CD14-positive monocyte (primary cell): ENCODE data around the gene TNIK. TPM values are rescaled to one million over a fixed set of nuclear protein-coding genes. Genes with fewer than 3 reads are reported as not detected.

ENCODE experiments used
- DNase-seq, 3 donors: peaks; one replicate each; pipeline ENCODE4 v3.0.0-alpha.2; 2011 to 2022
- H2AFZ ChIP-seq: 2 replicates; pipeline ENCODE4 v1.6.0; 2012; ENCODE audit warnings: mild to moderate bottlenecking, low read depth, low read length, inconsistent platforms; ENCODE audit not compliant: insufficient read depth, poor library complexity, severe bottlenecking
- H3K27ac ChIP-seq, 2 donors: 1 replicate in 1 of 2; 2 replicates in 1 of 2; pipeline ENCODE4 v1.5.1; 2012 to 2013; ENCODE audit warnings: low read length in 2 of 2, control low read depth in 1 of 2, inconsistent platforms in 1 of 2, low read depth in 1 of 2, mild to moderate bottlenecking in 1 of 2
- H3K27me3 ChIP-seq, 2 donors: one replicate each; pipeline versions ENCODE4 v1.6.0 to v1.6.1; 2011 to 2013; ENCODE audit warnings: low read length in 2 of 2; ENCODE audit not compliant: control insufficient read depth in 2 of 2, insufficient read depth in 2 of 2
- H3K36me3 ChIP-seq, 2 donors: replicated peaks in 1 of 2; 1 replicate in 1 of 2; 2 replicates in 1 of 2; pipeline versions ENCODE4 v1.5.1 to v1.6.1; 2012 to 2013; ENCODE audit warnings: low read length in 2 of 2, control low read depth in 1 of 2, inconsistent platforms in 1 of 2, mild to moderate bottlenecking in 1 of 2; ENCODE audit not compliant: insufficient read depth in 2 of 2, control insufficient read depth in 1 of 2
- H3K4me1 ChIP-seq, 2 donors: 1 replicate in 1 of 2; 2 replicates in 1 of 2; pipeline versions ENCODE4 v1.5.1 to v1.6.1; 2012 to 2013; ENCODE audit warnings: low read length in 2 of 2, control low read depth in 1 of 2, inconsistent platforms in 1 of 2, mild to moderate bottlenecking in 1 of 2, moderate library complexity in 1 of 2; ENCODE audit not compliant: insufficient read depth in 2 of 2, control insufficient read depth in 1 of 2
- H3K4me2 ChIP-seq: replicated peaks from 2 replicates; pipeline ENCODE3; 2012; ENCODE audit warnings: low read length, moderate library complexity, mild to moderate bottlenecking; ENCODE audit not compliant: poor library complexity, severe bottlenecking; ENCODE audit errors: extremely low read depth
- H3K4me3 ChIP-seq, 3 experiments: fragments of 200-600 bp in 1 of 3; sonication (generic) in 1 of 3; replicated peaks in 1 of 3; 1 replicate in 2 of 3; 2 replicates in 1 of 3; pipeline ENCODE4 v1.5.1; 2011 to 2013; ENCODE audit warnings: low read length in 3 of 3, mild to moderate bottlenecking in 3 of 3, control low read depth in 2 of 3, low read depth in 2 of 3, inconsistent platforms in 1 of 3, moderate library complexity in 1 of 3
- H3K79me2 ChIP-seq: 2 replicates; pipeline ENCODE4 v1.6.0; 2012; ENCODE audit warnings: mild to moderate bottlenecking, control low read depth, inconsistent platforms, low read length, moderate library complexity; ENCODE audit not compliant: insufficient read depth
- H3K9ac ChIP-seq: 2 replicates; pipeline ENCODE4 v1.6.0; 2017; ENCODE audit warnings: low read length, mild to moderate bottlenecking; ENCODE audit not compliant: insufficient read depth, poor library complexity, severe bottlenecking
- H3K9me3 ChIP-seq, 2 donors: replicated peaks in 1 of 2; 1 replicate in 1 of 2; 2 replicates in 1 of 2; pipeline versions ENCODE4 v1.5.1 to v1.6.1; 2012 to 2013; ENCODE audit warnings: low read length in 2 of 2, control low read depth in 1 of 2; ENCODE audit not compliant: control insufficient read depth in 1 of 2, insufficient read depth in 1 of 2
- H4K20me1 ChIP-seq: 2 replicates; pipeline ENCODE4 v1.6.0; 2012; ENCODE audit warnings: mild to moderate bottlenecking, low read length, control low read depth, moderate library complexity; ENCODE audit not compliant: insufficient read depth
- H3K27ac Mint-ChIP-seq, 7 donors: one replicate each; pipeline ENCODE4 v1.8.0; 2020; ENCODE audit warnings: mild to moderate bottlenecking in 7 of 7, mixed read lengths in 7 of 7, moderate library complexity in 6 of 7, inconsistent platforms in 2 of 7
- H3K27me3 Mint-ChIP-seq, 3 donors: one replicate each; pipeline ENCODE4 v1.8.0; 2021 to 2022; ENCODE audit warnings: low read depth in 3 of 3, mild to moderate bottlenecking in 3 of 3, mixed read lengths in 3 of 3, moderate library complexity in 3 of 3, inconsistent platforms in 1 of 3
- H3K36me3 Mint-ChIP-seq, 2 donors: one replicate each; pipeline ENCODE4 v1.8.0; 2020; ENCODE audit warnings: mixed read lengths in 2 of 2, inconsistent platforms in 1 of 2, mild to moderate bottlenecking in 1 of 2
- H3K4me1 Mint-ChIP-seq: one replicate; pipeline ENCODE4 v1.8.0; 2020; ENCODE audit warnings: mild to moderate bottlenecking, mixed read lengths
- H3K4me3 Mint-ChIP-seq, 2 donors: one replicate each; pipeline ENCODE4 v1.8.0; 2020; ENCODE audit warnings: mild to moderate bottlenecking in 2 of 2, mixed read lengths in 2 of 2, moderate library complexity in 1 of 2
- H3K9me3 Mint-ChIP-seq, 7 donors: one replicate each; pipeline ENCODE4 v1.8.0; 2020 to 2022; ENCODE audit warnings: mixed read lengths in 7 of 7, mild to moderate bottlenecking in 6 of 7, moderate library complexity in 6 of 7, inconsistent platforms in 2 of 7
- WGBS: methylation state at CpG from one replicate; pipeline ENCODE4 v1.1.5; 2013; ENCODE audit warnings: missing lambda C conversion rate; ENCODE audit not compliant: insufficient coverage; 5-methylcytosine and 5-hydroxymethylcytosine counted together
- intact Hi-C, 2 donors: fragments of 100-400 bp; cut with micrococcal nuclease; formaldehyde crosslinking; loops; one replicate each; pipeline versions ENCODE4 v1.15.0 to v1.15.1; 2023
- polyA plus RNA-seq, 3 donors: library from polyadenylated mRNA; depleted of rRNA in 1 of 3; unstranded in 2 of 3; stranded (reverse) in 1 of 3; fragments of 300-500 nt in 2 of 3; fragments of >200 nt in 1 of 3; fragmentation: Illumina TruSeq in 2 of 3; gene quantifications; 1 replicate in 2 of 3; 2 replicates in 1 of 3; pipeline ENCODE4 v1.2.3, GENCODE V29; 2012 to 2021
- TF ChIP-seq, protein P1 (sequence below): fragments of 200-600 bp; IDR thresholded peaks from one replicate; pipeline ENCODE4 v1.8.0; 2022; ENCODE audit warnings: antibody characterized with exemption, mild to moderate bottlenecking

The TNIK gene
- polyA plus RNA-seq, 3 donors: 0.36 to 1.8 (median 0.75) TPM

DNA sequence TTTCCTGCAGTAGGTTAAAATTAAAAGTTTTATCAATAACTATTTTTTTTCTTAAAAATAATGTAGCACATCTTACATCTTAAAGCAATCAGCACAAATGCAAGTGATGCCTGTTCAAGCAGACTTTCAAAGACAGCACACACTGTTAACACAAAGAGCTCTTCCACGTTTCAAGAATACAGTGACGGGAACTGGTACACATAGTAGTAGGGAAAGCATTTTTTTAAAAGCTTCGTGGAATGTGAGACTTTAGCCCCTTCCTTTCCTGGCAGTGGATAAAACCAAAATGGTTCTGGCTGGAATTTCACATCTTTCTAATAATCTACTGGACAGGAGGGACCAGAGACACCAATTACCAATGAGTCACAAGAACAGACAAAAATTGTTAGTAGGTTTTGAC, 400.2 kb downstream of the TNIK start:
- Histone ChIP-seq H3K9ac (no peak overlapping the region), H3K36me3 (no peaks in the 10 kb centered on the region), H3K27ac (no peak overlapping the region), H3K27me3 (no peaks in the 10 kb centered on the region), H3K4me2 (no peak overlapping the region), H3K79me2 (no peaks in the 10 kb centered on the region), H2AFZ (no peak overlapping the region), H4K20me1 (no peaks in the 10 kb centered on the region), H3K9me3 (no peaks in the 10 kb centered on the region), H3K4me1 (no peaks in the 10 kb centered on the region), H3K4me3 (no peak overlapping the region)
- intact Hi-C loops: no loop called here
- Mint-ChIP-seq H3K36me3 (no peaks in the 10 kb centered on the region), H3K27ac (no peak overlapping the region), H3K27me3 (no peaks in the 10 kb centered on the region), H3K9me3 (peaks cover 0 to 8% (median 0%) of the 10 kb centered on the region in 7 donors), H3K4me3 (no peak overlapping the region), H3K4me1 (no peaks in the 10 kb centered on the region)
- no peak for DNase-seq
- no CpG with 5 or more reads among the region's 3 CpGs for WGBS
- TF ChIP-seq, protein P1, sequence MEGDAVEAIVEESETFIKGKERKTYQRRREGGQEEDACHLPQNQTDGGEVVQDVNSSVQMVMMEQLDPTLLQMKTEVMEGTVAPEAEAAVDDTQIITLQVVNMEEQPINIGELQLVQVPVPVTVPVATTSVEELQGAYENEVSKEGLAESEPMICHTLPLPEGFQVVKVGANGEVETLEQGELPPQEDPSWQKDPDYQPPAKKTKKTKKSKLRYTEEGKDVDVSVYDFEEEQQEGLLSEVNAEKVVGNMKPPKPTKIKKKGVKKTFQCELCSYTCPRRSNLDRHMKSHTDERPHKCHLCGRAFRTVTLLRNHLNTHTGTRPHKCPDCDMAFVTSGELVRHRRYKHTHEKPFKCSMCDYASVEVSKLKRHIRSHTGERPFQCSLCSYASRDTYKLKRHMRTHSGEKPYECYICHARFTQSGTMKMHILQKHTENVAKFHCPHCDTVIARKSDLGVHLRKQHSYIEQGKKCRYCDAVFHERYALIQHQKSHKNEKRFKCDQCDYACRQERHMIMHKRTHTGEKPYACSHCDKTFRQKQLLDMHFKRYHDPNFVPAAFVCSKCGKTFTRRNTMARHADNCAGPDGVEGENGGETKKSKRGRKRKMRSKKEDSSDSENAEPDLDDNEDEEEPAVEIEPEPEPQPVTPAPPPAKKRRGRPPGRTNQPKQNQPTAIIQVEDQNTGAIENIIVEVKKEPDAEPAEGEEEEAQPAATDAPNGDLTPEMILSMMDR: no peak

DNA sequence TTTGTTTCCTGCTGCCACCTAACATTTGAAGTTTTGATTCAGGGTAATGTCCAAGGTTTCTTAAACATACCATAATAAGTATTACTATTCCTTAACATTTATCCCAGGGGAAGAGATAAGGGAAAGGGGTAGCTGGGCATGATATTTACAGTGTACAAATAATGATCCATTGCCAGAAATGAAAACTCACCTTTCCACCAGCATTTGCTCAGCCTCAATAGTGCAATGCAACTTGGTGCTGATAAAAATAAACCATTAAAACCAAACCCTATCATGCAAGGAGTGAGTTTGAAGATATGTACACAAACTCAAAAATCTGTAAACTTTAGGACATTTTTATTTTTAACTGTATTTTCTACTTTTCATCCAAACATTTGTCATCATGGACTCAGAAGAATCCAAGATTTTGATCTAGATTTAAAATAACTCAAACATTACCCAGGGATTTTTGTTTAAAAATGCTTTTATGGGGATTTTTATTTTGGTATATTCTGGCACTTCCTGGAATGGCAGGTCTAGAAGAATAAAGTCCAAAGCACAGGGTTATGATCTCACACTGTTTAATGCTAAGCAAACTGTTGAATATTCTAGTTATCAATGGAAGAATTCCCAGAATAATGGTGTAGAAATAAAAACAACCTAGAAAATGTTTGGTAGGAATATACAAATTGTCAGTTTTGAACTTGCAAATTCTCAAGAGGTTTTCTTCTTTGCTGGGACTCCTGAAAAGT, 401.2 kb downstream of the TNIK start:
- TF ChIP-seq, protein P1: no peak
- Histone ChIP-seq H3K4me2 (no peak overlapping the region), H4K20me1 (no peaks in the 10 kb centered on the region), H3K4me1 (no peaks in the 10 kb centered on the region), H3K9me3 (no peaks in the 10 kb centered on the region), H3K27me3 (no peaks in the 10 kb centered on the region), H3K79me2 (no peaks in the 10 kb centered on the region), H3K9ac (no peak overlapping the region), H3K27ac (no peak overlapping the region), H2AFZ (no peak overlapping the region), H3K4me3 (no peak overlapping the region), H3K36me3 (no peaks in the 10 kb centered on the region)
- no peak for DNase-seq
- no peaks in the 10 kb centered on the region for H3K36me3 Mint-ChIP-seq
- H3K27ac Mint-ChIP-seq: no peak overlapping the region
- H3K4me3 Mint-ChIP-seq: no peak overlapping the region
- H3K27me3 Mint-ChIP-seq: no peaks in the 10 kb centered on the region
- peaks cover 0 to 8% (median 0%) of the 10 kb centered on the region in 7 donors for H3K9me3 Mint-ChIP-seq
- no peaks in the 10 kb centered on the region for H3K4me1 Mint-ChIP-seq
- intact Hi-C loops: no loop called here
